ENCODE measurements around the gene LYPD6B.

Gene LYPD6B

DNA sequence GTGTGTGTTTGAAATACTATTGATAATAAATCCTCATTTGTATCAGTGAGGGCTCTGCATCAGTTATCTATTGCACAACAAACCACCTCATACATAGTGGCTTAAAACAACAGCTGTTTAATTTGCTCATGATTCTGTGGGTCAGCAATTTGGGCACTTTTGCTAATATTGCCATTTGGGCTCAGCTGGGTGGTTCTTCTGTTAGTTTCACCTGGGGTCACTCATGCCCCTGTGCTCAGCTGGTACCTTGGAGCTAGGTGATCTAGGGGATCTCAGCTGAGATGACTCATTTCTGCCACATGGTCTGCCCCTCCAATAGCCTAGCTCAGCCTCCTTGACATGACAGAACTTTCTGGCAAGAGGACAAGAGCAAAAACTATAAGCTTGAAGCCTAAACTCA is 126.3 kb downstream of the LYPD6B start:
- no peaks in the 10 kb centered on the region for H3K79me2 ChIP-seq
- no peak for TF ChIP-seq CTCF (IDR thresholded peaks at IDR 0.05)
- H3K9ac ChIP-seq: no peak overlapping the region
- H2AFZ ChIP-seq: no peak overlapping the region
- H3K27ac ChIP-seq: no peak overlapping the region
- H3K4me1 ChIP-seq: peaks cover 8% of the 10 kb centered on the region
- no peaks in the 10 kb centered on the region for H3K36me3 ChIP-seq (ENCODE audit: control insufficient read depth, insufficient read depth, low read length)
- H3K27me3 ChIP-seq (ENCODE audit: control insufficient read depth, insufficient read depth, low read length): no peaks in the 10 kb centered on the region
- no peak overlapping the region for H3K4me3 ChIP-seq (ENCODE audit: low read depth, low read length)
- no peaks in the 10 kb centered on the region for H3K9me3 ChIP-seq (ENCODE audit: control insufficient read depth, low read length)
- no peak overlapping the region for H3K4me2 ChIP-seq (ENCODE audit: low read length)

DNA sequence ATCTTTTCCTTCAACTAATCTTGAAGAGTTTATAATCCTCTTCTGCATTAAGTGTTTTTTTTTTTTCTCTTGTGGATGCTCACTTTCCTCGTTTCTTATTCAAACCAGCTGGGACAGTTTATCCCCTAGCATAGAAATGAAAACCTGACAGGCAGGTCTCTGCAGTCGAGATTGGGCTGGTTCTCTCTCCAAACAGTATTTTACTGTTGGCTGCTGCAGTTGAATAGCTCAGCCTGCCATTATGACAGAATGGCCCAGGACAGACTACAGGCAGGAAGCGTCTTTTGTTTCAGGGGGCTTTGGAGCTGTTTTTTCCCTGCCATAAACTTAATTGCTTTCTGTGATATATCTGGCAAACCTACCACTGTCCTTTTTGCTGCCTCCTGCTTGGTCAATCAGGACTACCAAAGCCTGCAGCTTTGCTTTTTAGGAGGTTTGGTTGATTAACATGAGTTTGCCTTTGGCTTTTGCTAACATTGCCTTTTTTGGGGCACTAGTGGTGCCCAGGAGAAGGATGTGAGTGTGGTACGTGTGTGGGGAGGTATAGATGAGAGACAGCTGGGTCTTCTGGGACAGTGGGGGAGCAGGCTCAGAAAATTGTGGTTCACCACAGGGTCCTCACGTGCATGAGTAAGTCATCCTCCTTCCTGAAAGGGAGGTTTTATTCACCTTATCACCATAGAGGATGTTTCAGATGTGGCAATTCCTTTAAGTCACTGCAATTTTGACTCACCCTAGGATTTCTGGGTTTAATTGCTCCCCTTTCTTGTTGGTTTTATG is 128.7 kb downstream of the LYPD6B start:
- Histone ChIP-seq H3K4me2 (ENCODE audit: low read length) (no peak overlapping the region), H3K9me3 (ENCODE audit: control insufficient read depth, low read length) (no peaks in the 10 kb centered on the region), H3K4me1 (peaks cover 3% of the 10 kb centered on the region), H2AFZ (no peak overlapping the region), H3K27ac (no peak overlapping the region), H3K27me3 (ENCODE audit: control insufficient read depth, insufficient read depth, low read length) (no peaks in the 10 kb centered on the region), H3K79me2 (no peaks in the 10 kb centered on the region), H3K9ac (no peak overlapping the region), H3K4me3 (ENCODE audit: low read depth, low read length) (no peak overlapping the region), H3K36me3 (ENCODE audit: control insufficient read depth, insufficient read depth, low read length) (no peaks in the 10 kb centered on the region)
- TF ChIP-seq CTCF (IDR thresholded peaks at IDR 0.05): no peak

- Histone ChIP-seq H3K9ac (no peak overlapping the region), H3K4me1 (peaks cover 3% of the 10 kb centered on the region), H2AFZ (no peak overlapping the region), H3K4me2 (ENCODE audit: low read length) (no peak overlapping the region), H3K27me3 (ENCODE audit: control insufficient read depth, insufficient read depth, low read length) (no peaks in the 10 kb centered on the region), H3K9me3 (ENCODE audit: control insufficient read depth, low read length) (no peaks in the 10 kb centered on the region), H3K27ac (no peak overlapping the region), H3K4me3 (ENCODE audit: low read depth, low read length) (no peak overlapping the region), H3K36me3 (ENCODE audit: control insufficient read depth, insufficient read depth, low read length) (no peaks in the 10 kb centered on the region), H3K79me2 (no peaks in the 10 kb centered on the region)
- no peak for TF ChIP-seq CTCF (IDR thresholded peaks at IDR 0.05)
Measured at GRCh38 chr2:149167941-149168340, 129.4 kb downstream of the LYPD6B start.

DNA sequence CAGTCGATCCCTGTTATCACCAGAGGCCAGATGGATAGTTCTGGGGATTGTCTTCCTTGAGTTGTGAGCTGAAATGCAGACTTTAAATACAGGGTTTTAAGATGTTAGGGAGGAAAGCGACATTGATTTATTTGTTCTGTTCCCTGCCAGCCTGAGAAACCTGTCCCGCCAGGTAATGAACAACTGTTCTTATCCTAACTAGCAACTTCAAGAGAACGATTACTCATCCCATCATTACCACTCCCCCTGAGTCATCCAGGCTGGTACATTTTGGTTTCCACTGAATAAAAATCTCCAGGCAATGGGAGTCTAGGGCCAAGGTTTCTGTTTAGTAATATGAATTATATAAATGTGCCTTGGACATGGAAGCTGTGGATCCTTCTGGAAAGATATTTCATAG is 131.2 kb downstream of the LYPD6B start:
- Histone ChIP-seq H3K79me2 (no peaks in the 10 kb centered on the region), H3K9ac (no peak overlapping the region), H3K27ac (no peak overlapping the region), H3K27me3 (ENCODE audit: control insufficient read depth, insufficient read depth, low read length) (no peaks in the 10 kb centered on the region), H3K4me1 (no peaks in the 10 kb centered on the region), H3K4me2 (ENCODE audit: low read length) (no peak overlapping the region), H3K4me3 (ENCODE audit: low read depth, low read length) (no peak overlapping the region), H2AFZ (no peak overlapping the region), H3K36me3 (ENCODE audit: control insufficient read depth, insufficient read depth, low read length) (no peaks in the 10 kb centered on the region), H3K9me3 (ENCODE audit: control insufficient read depth, low read length) (no peaks in the 10 kb centered on the region)
- TF ChIP-seq CTCF (IDR thresholded peaks at IDR 0.05): no peak

- no peak overlapping the region for H3K4me3 ChIP-seq (ENCODE audit: low read depth, low read length)
- no peak for TF ChIP-seq CTCF (IDR thresholded peaks at IDR 0.05)
- H3K4me1 ChIP-seq: no peaks in the 10 kb centered on the region
- H3K4me2 ChIP-seq (ENCODE audit: low read length): no peak overlapping the region
- no peaks in the 10 kb centered on the region for H3K9me3 ChIP-seq (ENCODE audit: control insufficient read depth, low read length)
- no peaks in the 10 kb centered on the region for H3K27me3 ChIP-seq (ENCODE audit: control insufficient read depth, insufficient read depth, low read length)
- H3K27ac ChIP-seq: no peak overlapping the region
- H3K79me2 ChIP-seq: no peaks in the 10 kb centered on the region
- H2AFZ ChIP-seq: no peak overlapping the region
- H3K9ac ChIP-seq: no peak overlapping the region
- H3K36me3 ChIP-seq (ENCODE audit: control insufficient read depth, insufficient read depth, low read length): no peaks in the 10 kb centered on the region
Measured at GRCh38 chr2:149170156-149170555, 131.7 kb downstream of the LYPD6B start.
